HG02884 (cell line): ENCODE results near the gene HOXD13.

Source experiments
- ATAC-seq: cut with Tn5 transposase; IDR thresholded peaks from one replicate; pipeline ENCODE4 v1.9.1; 2021; ENCODE audit warnings: mild to moderate bottlenecking, moderate library complexity; ENCODE audit not compliant: unreplicated experiment

The HOXD13 gene

GRCh38 chr2:176105078-176105729 is 12.7 kb downstream of the HOXD13 start:
- no peak for ATAC-seq

GRCh38 chr2:176105730-176106580 is 13.4 kb downstream of the HOXD13 start:
- no peak for ATAC-seq

- ATAC-seq: no peak
Measured at GRCh38 chr2:176106581-176107539, 14.3 kb downstream of the HOXD13 start, which contains the start of gene HOXD11. Gene HOXD11, plus strand, starts transcription at chr2:176107280. Its CDS starts 76 bp downstream, at chr2:176107356.

GRCh38 chr2:176107731-176108181 is 15.2 kb downstream of the HOXD13 start:
- ATAC-seq: no peak

GRCh38 chr2:176109192-176109901 is 16.8 kb downstream of the HOXD13 start:
- no peak for ATAC-seq

GRCh38 chr2:176109946-176110345 is 17.4 kb downstream of the HOXD13 start:
- ATAC-seq: no peak

- ATAC-seq: no peak
Measured at GRCh38 chr2:176110415-176111308, 18.1 kb downstream of the HOXD13 start.

- no peak for ATAC-seq
Measured at GRCh38 chr2:176111309-176111663, 18.8 kb downstream of the HOXD13 start.

- no peak for ATAC-seq
Measured at GRCh38 chr2:176111846-176112374, 19.4 kb downstream of the HOXD13 start.

- ATAC-seq: no peak
Measured at GRCh38 chr2:176112375-176113302, 20.1 kb downstream of the HOXD13 start.

- ATAC-seq: no peak
Measured at GRCh38 chr2:176114120-176114929, 21.8 kb downstream of the HOXD13 start.

GRCh38 chr2:176114930-176115625 is 22.6 kb downstream of the HOXD13 start:
- ATAC-seq: no peak

GRCh38 chr2:176115883-176116813 is 23.6 kb downstream of the HOXD13 start, which contains the start of gene HOXD10:
Gene HOXD10, plus strand, starts transcription at chr2:176116778. Its CDS starts 56 bp downstream, at chr2:176116834.
- ATAC-seq: no peak

GRCh38 chr2:176117162-176117822 is 24.8 kb downstream of the HOXD13 start:
- no peak for ATAC-seq

GRCh38 chr2:176117823-176118371 is 25.4 kb downstream of the HOXD13 start:
- ATAC-seq: no peak
